A549 (cell line): Measurements from ENCODE around the gene DNAJC15.

Experiments
- CEBPB ChIP-seq, 2 experiments: fragments of >200 bp in 1 of 2; sonication (Bioruptor Twin) in 1 of 2; formaldehyde crosslinking in 1 of 2; IDR thresholded peaks; 2 replicates each; pipeline ENCODE4 v1.6.1; 2012 to 2016
- NR3C1 ChIP-seq: fragments of >200 bp; sonication (Bioruptor Twin); formaldehyde crosslinking; IDR thresholded peaks from 3 replicates; pipeline ENCODE4 v1.6.1; 2017
- POLR2A ChIP-seq: IDR thresholded peaks from 2 replicates; pipeline ENCODE4 v1.6.1; 2012; ENCODE audit warnings: mild to moderate bottlenecking, low read length
- ZC3H11A ChIP-seq: fragments of 450-650 bp; IDR thresholded peaks from 2 replicates; pipeline ENCODE4 v1.6.1; 2014; ENCODE audit warnings: antibody characterized with exemption, mild to moderate bottlenecking
- TF ChIP-seq, protein P1 (sequence below): fragments of >200 bp; sonication (Bioruptor Twin); formaldehyde crosslinking; IDR thresholded peaks from 3 replicates; pipeline ENCODE4 v1.5.1; 2016

DNA sequence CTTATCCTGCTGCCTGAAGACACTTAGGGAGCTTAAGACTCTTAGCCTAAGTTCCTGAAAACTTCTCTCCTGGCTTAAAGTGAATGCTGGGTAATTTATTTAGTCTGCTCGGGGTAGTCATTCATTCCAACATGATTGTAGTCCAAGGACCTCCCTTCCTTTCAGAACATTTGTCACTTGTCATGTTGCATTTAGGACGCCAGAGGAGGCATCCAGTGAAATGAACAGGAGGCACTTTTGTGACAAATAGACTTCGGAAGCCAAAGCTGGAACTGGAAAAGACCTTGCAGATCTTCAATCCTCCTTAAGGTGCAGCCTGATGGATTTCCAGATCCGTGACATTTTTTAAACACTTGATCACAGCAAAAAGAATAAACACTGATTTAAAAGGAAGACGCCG is 95.1 kb downstream of the DNAJC15 start:
- TF ChIP-seq CEBPB (IDR thresholded peaks at IDR 0.05) (no peak), POLR2A (no peak), NR3C1 (no peak), ZC3H11A (no peak)
- TF ChIP-seq, protein P1, sequence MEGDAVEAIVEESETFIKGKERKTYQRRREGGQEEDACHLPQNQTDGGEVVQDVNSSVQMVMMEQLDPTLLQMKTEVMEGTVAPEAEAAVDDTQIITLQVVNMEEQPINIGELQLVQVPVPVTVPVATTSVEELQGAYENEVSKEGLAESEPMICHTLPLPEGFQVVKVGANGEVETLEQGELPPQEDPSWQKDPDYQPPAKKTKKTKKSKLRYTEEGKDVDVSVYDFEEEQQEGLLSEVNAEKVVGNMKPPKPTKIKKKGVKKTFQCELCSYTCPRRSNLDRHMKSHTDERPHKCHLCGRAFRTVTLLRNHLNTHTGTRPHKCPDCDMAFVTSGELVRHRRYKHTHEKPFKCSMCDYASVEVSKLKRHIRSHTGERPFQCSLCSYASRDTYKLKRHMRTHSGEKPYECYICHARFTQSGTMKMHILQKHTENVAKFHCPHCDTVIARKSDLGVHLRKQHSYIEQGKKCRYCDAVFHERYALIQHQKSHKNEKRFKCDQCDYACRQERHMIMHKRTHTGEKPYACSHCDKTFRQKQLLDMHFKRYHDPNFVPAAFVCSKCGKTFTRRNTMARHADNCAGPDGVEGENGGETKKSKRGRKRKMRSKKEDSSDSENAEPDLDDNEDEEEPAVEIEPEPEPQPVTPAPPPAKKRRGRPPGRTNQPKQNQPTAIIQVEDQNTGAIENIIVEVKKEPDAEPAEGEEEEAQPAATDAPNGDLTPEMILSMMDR: no peak
